K562 (cell line): ENCODE measurements around the gene KCNMB4. TPM values are rescaled to one million over a fixed set of nuclear protein-coding genes. Genes with fewer than 3 reads are reported as not detected.

ENCODE experiments used
- ATAC-seq: fragments of 200-7000 bp; cut with Tn5 transposase; 3 replicates; pipeline ENCODE4 v1.9.1; 2020; ENCODE audit warnings: moderate library complexity
- BruUV-seq: library from RNA; stranded (reverse); fragments of 400-500 nt; replicated peaks from 2 replicates; lab custom pipeline; 2021; lab: Mats Ljungman, UMichigan
- CTCF ChIA-PET: fragments of 300-600 bp; formaldehyde crosslinking; extraction: SDS; loops from one replicate; lab custom pipeline; 2021; ENCODE audit warnings: low intra/inter-chr PET ratio; lab: Yijun Ruan, JAX
- POLR2A ChIA-PET: fragments of 300-600, 350-650 bp; sonication (Branson Sonifier 250); formaldehyde crosslinking; extraction: SDS; loops from one replicate; lab custom pipeline; 2021; ENCODE audit warnings: antibody characterized with exemption, inconsistent platforms; lab: Yijun Ruan, JAX
- DNase-seq, 4 experiments: peaks; one replicate each; pipeline versions ENCODE4 v3.0.0 to v3.0.0-alpha.2; 2011 to 2018; ENCODE audit warnings: low spot score in 3 of 4, mixed read lengths in 3 of 4; ENCODE audit errors: extremely low read depth in 1 of 4
- FAIRE-seq: peaks from 2 replicates; lab custom pipeline; 2011; peaks lifted over from hg19 to GRCh38; lab: Jason Lieb, UNC
- H2AFZ ChIP-seq: 2 replicates; pipeline ENCODE4 v1.6.0; 2011; ENCODE audit warnings: low read depth, low read length, control low read depth, inconsistent platforms
- H3K27ac ChIP-seq: fragments of 200-600 bp; 3 replicates; pipeline ENCODE4 v1.8.0; 2011; ENCODE audit warnings: low read depth, mild to moderate bottlenecking, control low read depth, inconsistent platforms, low read length, moderate library complexity, mixed read lengths; ENCODE audit errors: extremely low read depth
- H3K27me3 ChIP-seq, 2 experiments: fragments of 300-600 bp in 1 of 2; 2 replicates in 1 of 2; 3 replicates in 1 of 2; pipeline versions ENCODE4 v1.6.0 to v1.8.0; 2011; ENCODE audit warnings: inconsistent platforms in 2 of 2, low read length in 2 of 2, mild to moderate bottlenecking in 1 of 2, mixed read lengths in 1 of 2, moderate library complexity in 1 of 2; ENCODE audit not compliant: control insufficient read depth in 2 of 2, insufficient read depth in 2 of 2
- H3K36me3 ChIP-seq: fragments of 300-600 bp; 3 replicates; pipeline ENCODE4 v1.8.0; 2011; ENCODE audit warnings: mild to moderate bottlenecking, low read length, inconsistent platforms; ENCODE audit not compliant: control insufficient read depth, insufficient read depth
- H3K4me1 ChIP-seq, 2 experiments: fragments of 200-600 bp in 1 of 2; replicated peaks in 1 of 2; 2 replicates in 1 of 2; 3 replicates in 1 of 2; pipeline versions ENCODE4 v1.5.1 to v1.8.0; 2011; ENCODE audit warnings: inconsistent platforms in 2 of 2, low read length in 2 of 2, mild to moderate bottlenecking in 1 of 2, mixed read lengths in 1 of 2, moderate library complexity in 1 of 2; ENCODE audit not compliant: control insufficient read depth in 2 of 2, insufficient read depth in 2 of 2
- H3K4me2 ChIP-seq: 2 replicates; pipeline ENCODE4 v1.6.1; 2011; ENCODE audit warnings: low read length, control low read depth, inconsistent platforms, mixed read lengths; ENCODE audit not compliant: insufficient read depth
- H3K4me3 ChIP-seq: fragments of 200-600 bp; sonication (generic), shearing (Covaris generic); 2 replicates; pipeline ENCODE4 v1.5.1; 2016; ENCODE audit warnings: control low read depth, inconsistent platforms
- H3K79me2 ChIP-seq: fragments of 200-600 bp; 3 replicates; pipeline ENCODE4 v1.8.0; 2011; ENCODE audit warnings: low read length, inconsistent platforms; ENCODE audit not compliant: control insufficient read depth, insufficient read depth
- H3K9ac ChIP-seq, 2 experiments: 2 replicates each; pipeline versions ENCODE4 v1.6.0 to v1.6.1; 2011; ENCODE audit warnings: low read depth in 2 of 2, low read length in 2 of 2, control low read depth in 1 of 2, inconsistent platforms in 1 of 2, mild to moderate bottlenecking in 1 of 2, mixed read lengths in 1 of 2; ENCODE audit not compliant: insufficient read depth in 1 of 2
- H3K9me1 ChIP-seq: one replicate; pipeline ENCODE4 v1.6.0; 2011; ENCODE audit warnings: inconsistent platforms, mild to moderate bottlenecking, low read length, moderate library complexity; ENCODE audit not compliant: control insufficient read depth, insufficient read depth
- H3K9me3 ChIP-seq: replicated peaks from 2 replicates; pipeline ENCODE4 v1.5.1; 2011; ENCODE audit warnings: low read depth, low read length, inconsistent platforms; ENCODE audit not compliant: control insufficient read depth, insufficient read depth
- H4K20me1 ChIP-seq: replicated peaks from 2 replicates; pipeline ENCODE4 v1.6.1; 2011; ENCODE audit warnings: low read length, inconsistent platforms, mixed read lengths; ENCODE audit not compliant: control insufficient read depth, insufficient read depth
- ETV1 ChIP-seq: fragments of 450-650 bp; conservative IDR thresholded peaks from 2 replicates; pipeline ENCODE4 v1.6.1; 2016; ENCODE audit warnings: missing genetic modification characterization, control low read depth, low read depth, missing compliant biosample characterization
- GABPA ChIP-seq: fragments of 200-800 bp; sonication (Bioruptor generic); conservative IDR thresholded peaks from 2 replicates; pipeline ENCODE4 v1.6.1; 2016; ENCODE audit warnings: low read depth, missing genetic modification characterization, missing compliant biosample characterization
- KDM5B ChIP-seq: fragments of 200-600 bp; sonication (generic); IDR thresholded peaks from 2 replicates; pipeline ENCODE4 v1.6.1; 2012; ENCODE audit warnings: low read depth, mild to moderate bottlenecking, moderate library complexity, low read length, control low read depth, inconsistent platforms; ENCODE audit not compliant: insufficient replicate concordance
- L3MBTL2 ChIP-seq: fragments of 450-650 bp; IDR thresholded peaks from 2 replicates; pipeline ENCODE4 v1.6.1; 2016; ENCODE audit warnings: mild to moderate bottlenecking, moderate library complexity
- PHF8 ChIP-seq: fragments of 200-600 bp; sonication (generic); IDR thresholded peaks from 2 replicates; pipeline ENCODE4 v1.6.1; 2012; ENCODE audit warnings: mixed run types, mild to moderate bottlenecking, inconsistent platforms, low read length, moderate library complexity, borderline replicate concordance
- ZBTB12 ChIP-seq: fragments of 250-450 bp; sonication (Bioruptor Pico); IDR thresholded peaks from 2 replicates; pipeline ENCODE4 v1.4.0; 2020
- ZBTB40 ChIP-seq, 2 experiments: fragments of 450-650 bp in 1 of 2; sonication (generic) in 1 of 2; formaldehyde crosslinking in 1 of 2; IDR thresholded peaks; 2 replicates each; pipeline versions ENCODE4 v1.7.1 to v1.9.0; 2016 to 2022; ENCODE audit warnings: inconsistent platforms in 1 of 2, mild to moderate bottlenecking in 1 of 2, missing genetic modification reagents in 1 of 2
- WGBS: fragments of 100-300 bp; shearing (Covaris generic); methylation state at CpG from one replicate; pipeline ENCODE4 v1.1.6; 2016; ENCODE audit warnings: low coverage, mixed read lengths; ENCODE audit not compliant: insufficient coverage; ENCODE audit errors: missing lambda C conversion rate; 5-methylcytosine and 5-hydroxymethylcytosine counted together
- in situ Hi-C: fragments of 300-500 bp; cut with MboI; formaldehyde crosslinking; loops from 4 replicates; pipeline ENCODE4 v1.15.0; 2018; ENCODE audit warnings: inconsistent platforms, mixed read lengths
- intact Hi-C: fragments of 100-400 bp; cut with micrococcal nuclease; formaldehyde crosslinking; loops from 2 replicates; pipeline ENCODE4 v1.14.2; 2022
- polyA plus RNA-seq, 8 experiments: library from polyadenylated mRNA; depleted of rRNA in 4 of 8; stranded (reverse) in 5 of 8; unstranded in 3 of 8; fragments of >200 nt; fragmentation: Nextera tagmentation in 2 of 8; fragmentation: Illumina TruSeq in 1 of 8; extraction: Ambion mirVana in 2 of 8; extraction: Trizol in 1 of 8; gene quantifications; 2 replicates each; pipeline versions ENCODE4 v1.2.1 to v1.2.3, GENCODE V29; 2011 to 2014; ENCODE audit warnings: inconsistent platforms in 1 of 8, missing spikeins in 1 of 8
- total RNA-seq, 7 experiments: library from RNA; depleted of rRNA in 6 of 7; stranded (reverse); fragments of >200 nt in 6 of 7; fragmentation: Illumina TruSeq in 2 of 7; extraction: Trizol in 2 of 7; gene quantifications; 2 replicates each; pipeline versions ENCODE4 v1.2.1 to v1.2.3, GENCODE V29; 2011 to 2021; ENCODE audit warnings: low replicate concordance in 1 of 7

KCNMB4 gene
- total and polyA plus RNA-seq, 9 of the 15 experiments (the other 6 are each of a cell fraction or from before 2014, with no cell fraction given), result 0.01 to 0.14 (median 0.06) TPM; not detected in 1

GRCh38 chr12:70467918-70468733 lies 102.0 kb downstream of the KCNMB4 start:
- H2AFZ ChIP-seq, result peak overlapping the region; percentile 57
- TF ChIP-seq KDM5B, result no peak
- TF ChIP-seq L3MBTL2, result peak; percentile 19; the same call in 1 of the 2 replicates
- TF ChIP-seq ZBTB12 (CRISPR knock-in tag), result no peak
- TF ChIP-seq PHF8, result peak; percentile 21; the same call in 1 of the 2 replicates
- peak; percentile 62 for TF ChIP-seq ZBTB40 (IDR thresholded peaks at IDR 0.05)
- no peak for TF ChIP-seq ZBTB40 (CRISPR knock-in tag; IDR thresholded peaks at IDR 0.05)
- TF ChIP-seq GABPA (tag), result peak; percentile 86
- TF ChIP-seq ETV1 (tag), result 0 out of 2 replicates have a peak, but pooled peaks have one; percentile 21
- ATAC-seq (peak; percentile 75), FAIRE-seq (no peak), DNase-seq (peak in 1 of 4 experiments; percentile 46)
- peak overlapping the region; percentile 29; the same call in 1 of the 2 replicates for H3K4me2 ChIP-seq
- ChIA-PET CTCF (no interaction called here), POLR2A (interaction anchor here (0.6 to 1.5 kb wide), 3 partner anchors 9 to 196 kb away, joined by 3 to 5 read pairs (median 3); no protein-coding TSS in a partner anchor)
- H4K20me1 ChIP-seq, result no peaks in the 10 kb centered on the region
- WGBS, result 7% methylated on average over 10 of the region's 10 CpGs
- TSS peak; percentile 47 for BruUV-seq
- peaks cover 6% of the 10 kb centered on the region for H3K9me3 ChIP-seq
- H3K9me1 ChIP-seq, result no peaks in the 10 kb centered on the region
- H3K27me3 ChIP-seq, result no peaks in the 10 kb centered on the region
- no peaks in the 10 kb centered on the region for H3K79me2 ChIP-seq
- peak overlapping the region; percentile 17 for H3K4me3 ChIP-seq
- peak overlapping the region in 1 of 2 experiments; percentile 29; a peak in 1 of 4 replicates for H3K9ac ChIP-seq
- intact Hi-C loops, result no loop called here
- no peaks in the 10 kb centered on the region for H3K36me3 ChIP-seq
- no peaks in the 10 kb centered on the region for H3K4me1 ChIP-seq
- no peak overlapping the region for H3K27ac ChIP-seq
- in situ Hi-C loops, result no loop called here
